Keratinocyte (primary cell): ENCODE results near the gene LDB2. TPM values are rescaled to one million over a fixed set of nuclear protein-coding genes. Genes with fewer than 3 reads are reported as not detected.

ENCODE experiments used
- DNase-seq: peaks from one replicate; pipeline ENCODE4 v3.0.0-alpha.2; 2011; ENCODE audit warnings: low read depth, missing footprints, low spot score
- FAIRE-seq: peaks from 2 replicates; lab custom pipeline; 2011; peaks lifted over from hg19 to GRCh38; lab: Jason Lieb, UNC
- H2AFZ ChIP-seq: 2 replicates; pipeline ENCODE4 v1.6.0; 2012; ENCODE audit warnings: low read length, control low read depth, inconsistent platforms; ENCODE audit not compliant: control insufficient read depth
- H3K27ac ChIP-seq: 2 replicates; pipeline ENCODE4 v1.5.1; 2011; ENCODE audit warnings: low read length; ENCODE audit not compliant: control insufficient read depth, insufficient read depth
- H3K27me3 ChIP-seq: 3 replicates; pipeline ENCODE4 v1.6.0; 2011; ENCODE audit warnings: low read length; ENCODE audit not compliant: control insufficient read depth, insufficient read depth; ENCODE audit errors: extremely low read depth
- H3K36me3 ChIP-seq, 2 experiments: 2 replicates in 1 of 2; 3 replicates in 1 of 2; pipeline ENCODE4 v1.5.1; 2011; ENCODE audit warnings: low read length in 2 of 2, mild to moderate bottlenecking in 1 of 2; ENCODE audit not compliant: control insufficient read depth in 2 of 2, insufficient read depth in 2 of 2; ENCODE audit errors: extremely low read depth in 1 of 2
- H3K4me1 ChIP-seq: 3 replicates; pipeline ENCODE4 v1.5.1; 2011; ENCODE audit warnings: low read length; ENCODE audit not compliant: control insufficient read depth, insufficient read depth; ENCODE audit errors: extremely low read depth
- H3K4me2 ChIP-seq: 3 replicates; pipeline ENCODE4 v1.6.0; 2011; ENCODE audit warnings: low read depth, low read length; ENCODE audit not compliant: control insufficient read depth, insufficient read depth; ENCODE audit errors: extremely low read depth
- H3K4me3 ChIP-seq, 3 experiments: fragments of 200-600 bp in 1 of 3; sonication (generic) in 1 of 3; 2 replicates in 2 of 3; 3 replicates in 1 of 3; pipeline ENCODE4 v1.5.1; 2011 to 2016; ENCODE audit warnings: low read length in 3 of 3, mild to moderate bottlenecking in 3 of 3, control low read depth in 2 of 3, inconsistent platforms in 1 of 3, low read depth in 1 of 3, mixed read lengths in 1 of 3, mixed run types in 1 of 3, moderate library complexity in 1 of 3; ENCODE audit not compliant: control insufficient read depth in 2 of 3, insufficient read depth in 2 of 3; ENCODE audit errors: extremely low read depth in 1 of 3
- H3K79me2 ChIP-seq: 2 replicates; pipeline ENCODE4 v1.6.0; 2012; ENCODE audit warnings: low read length; ENCODE audit not compliant: control insufficient read depth, insufficient read depth
- H3K9ac ChIP-seq: 3 replicates; pipeline ENCODE4 v1.6.0; 2011; ENCODE audit warnings: low read length; ENCODE audit not compliant: control insufficient read depth, insufficient read depth; ENCODE audit errors: extremely low read depth
- H3K9me1 ChIP-seq: 3 replicates; pipeline ENCODE4 v1.6.0; 2011; ENCODE audit warnings: low read length; ENCODE audit not compliant: control insufficient read depth, insufficient read depth; ENCODE audit errors: extremely low read depth
- H3K9me3 ChIP-seq: 2 replicates; pipeline ENCODE4 v1.5.1; 2012; ENCODE audit warnings: low read depth, low read length; ENCODE audit not compliant: control insufficient read depth
- H4K20me1 ChIP-seq: 3 replicates; pipeline ENCODE4 v1.6.0; 2011; ENCODE audit warnings: low read length; ENCODE audit not compliant: control insufficient read depth, insufficient read depth; ENCODE audit errors: extremely low read depth
- EZH2 ChIP-seq: IDR thresholded peaks from one replicate; pipeline ENCODE4 v1.6.1; 2012; ENCODE audit warnings: inconsistent platforms, mild to moderate bottlenecking, low read length, moderate library complexity
- dilution Hi-C: fragments of 300-500 bp; cut with MboI; formaldehyde crosslinking; loops from one replicate; pipeline ENCODE4 v1.7.0; 2020; ENCODE audit warnings: low sequenced_read_pairs; ENCODE audit not compliant: extremely low pct_ligation_motif_present
- polyA plus RNA-seq, 5 experiments: library from polyadenylated mRNA; depleted of rRNA in 3 of 5; stranded (reverse) in 3 of 5; stranded (forward) in 1 of 5; unstranded in 1 of 5; fragments of >200 nt; gene quantifications; 1 replicate in 1 of 5; 2 replicates in 3 of 5; 3 replicates in 1 of 5; pipeline versions ENCODE4 v1.2.1 to v1.2.3, GENCODE V29; 2011 to 2012; ENCODE audit warnings: missing spikeins in 2 of 5, low read depth in 1 of 5, low replicate concordance in 1 of 5
- TF ChIP-seq, protein P1 (sequence below), 3 experiments: IDR thresholded peaks in 1 of 3; conservative IDR thresholded peaks in 1 of 3; optimal IDR thresholded peaks in 1 of 3; 2 replicates in 2 of 3; 3 replicates in 1 of 3; pipeline versions ENCODE3 to v1.5.1; 2011; ENCODE audit warnings: low read length in 3 of 3, mild to moderate bottlenecking in 3 of 3, moderate library complexity in 2 of 3, control low read depth in 1 of 3, inconsistent platforms in 1 of 3; ENCODE audit not compliant: insufficient read depth in 2 of 3; ENCODE audit errors: extremely low read depth in 1 of 3

The LDB2 gene
- polyA plus RNA-seq, 1 donor (not counting 4 experiments of a cell fraction or from before 2014, with no cell fraction given) = not detected

- DNase-seq (no peak), FAIRE-seq (no peak)
- Histone ChIP-seq H3K9me1 (no peaks in the 10 kb centered on the region), H3K79me2 (no peaks in the 10 kb centered on the region), H3K4me3 (no peak overlapping the region), H3K27me3 (no peaks in the 10 kb centered on the region), H3K4me1 (no peaks in the 10 kb centered on the region), H3K27ac (no peak overlapping the region), H4K20me1 (no peaks in the 10 kb centered on the region), H3K36me3 (no peaks in the 10 kb centered on the region), H3K9ac (no peak overlapping the region), H2AFZ (no peak overlapping the region), H3K4me2 (no peak overlapping the region), H3K9me3 (no peaks in the 10 kb centered on the region)
- dilution Hi-C loops = no loop called here
- no peak for TF ChIP-seq EZH2
- TF ChIP-seq, protein P1, sequence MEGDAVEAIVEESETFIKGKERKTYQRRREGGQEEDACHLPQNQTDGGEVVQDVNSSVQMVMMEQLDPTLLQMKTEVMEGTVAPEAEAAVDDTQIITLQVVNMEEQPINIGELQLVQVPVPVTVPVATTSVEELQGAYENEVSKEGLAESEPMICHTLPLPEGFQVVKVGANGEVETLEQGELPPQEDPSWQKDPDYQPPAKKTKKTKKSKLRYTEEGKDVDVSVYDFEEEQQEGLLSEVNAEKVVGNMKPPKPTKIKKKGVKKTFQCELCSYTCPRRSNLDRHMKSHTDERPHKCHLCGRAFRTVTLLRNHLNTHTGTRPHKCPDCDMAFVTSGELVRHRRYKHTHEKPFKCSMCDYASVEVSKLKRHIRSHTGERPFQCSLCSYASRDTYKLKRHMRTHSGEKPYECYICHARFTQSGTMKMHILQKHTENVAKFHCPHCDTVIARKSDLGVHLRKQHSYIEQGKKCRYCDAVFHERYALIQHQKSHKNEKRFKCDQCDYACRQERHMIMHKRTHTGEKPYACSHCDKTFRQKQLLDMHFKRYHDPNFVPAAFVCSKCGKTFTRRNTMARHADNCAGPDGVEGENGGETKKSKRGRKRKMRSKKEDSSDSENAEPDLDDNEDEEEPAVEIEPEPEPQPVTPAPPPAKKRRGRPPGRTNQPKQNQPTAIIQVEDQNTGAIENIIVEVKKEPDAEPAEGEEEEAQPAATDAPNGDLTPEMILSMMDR (optimal IDR thresholded peaks at IDR 0.05 in 1 of 3, IDR thresholded peaks at IDR 0.05 in 1 of 3, conservative IDR thresholded peaks at IDR 0.05 in 1 of 3; ENCODE audit: extremely low read depth in 1 of 3, insufficient read depth in 2 of 3, low read length in 3 of 3) = no peak
Observed at GRCh38 chr4:16687011-16687410, 211.4 kb downstream of the LDB2 start.

DNA sequence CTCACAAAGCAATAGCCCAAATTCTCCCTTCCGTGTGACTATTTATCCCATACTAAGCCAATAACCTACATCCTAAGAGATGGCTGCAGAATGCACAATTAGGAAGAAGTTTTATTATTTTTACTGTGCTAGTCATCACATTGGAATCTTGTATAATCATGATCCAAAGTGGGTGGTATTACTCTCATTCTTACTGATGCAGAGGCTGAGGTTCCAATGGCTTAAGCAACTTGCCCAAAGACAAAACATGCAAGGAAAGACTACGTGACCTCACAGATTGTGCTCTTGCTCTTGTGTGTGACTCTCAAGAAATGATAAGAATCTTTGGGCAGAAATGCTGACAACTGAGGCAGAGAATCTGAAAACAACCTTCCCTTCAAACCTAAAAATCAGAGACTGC is 212.2 kb downstream of the LDB2 start:
- H4K20me1 ChIP-seq = no peaks in the 10 kb centered on the region
- dilution Hi-C loops = no loop called here

More for the DNA sequence above, 212.2 kb downstream of the LDB2 start:
- FAIRE-seq (no peak), DNase-seq (no peak)
- Histone ChIP-seq H3K4me3 (no peak overlapping the region), H3K9me1 (no peaks in the 10 kb centered on the region), H3K27me3 (no peaks in the 10 kb centered on the region), H3K27ac (no peak overlapping the region), H3K4me2 (no peak overlapping the region), H3K36me3 (no peaks in the 10 kb centered on the region), H3K4me1 (no peaks in the 10 kb centered on the region), H3K9ac (no peak overlapping the region), H2AFZ (no peak overlapping the region), H3K9me3 (no peaks in the 10 kb centered on the region), H3K79me2 (no peaks in the 10 kb centered on the region)
- TF ChIP-seq EZH2 = no peak
- TF ChIP-seq, protein P1 (optimal IDR thresholded peaks at IDR 0.05 in 1 of 3, IDR thresholded peaks at IDR 0.05 in 1 of 3, conservative IDR thresholded peaks at IDR 0.05 in 1 of 3; ENCODE audit: extremely low read depth in 1 of 3, insufficient read depth in 2 of 3, low read length in 3 of 3) = no peak
